ENCODE measurements around the gene ACTN1. TPM values are rescaled to one million over a fixed set of nuclear protein-coding genes. Genes with fewer than 3 reads are reported as not detected.

Gene ACTN1
- total RNA-seq, 4 donors from 2014 or later: 118 to 145 (median 131) TPM

- no peak overlapping the region for H3K4me3 ChIP-seq
- no peak overlapping the region for H3K27ac ChIP-seq
- intact Hi-C loops (cut with DNase I): loop anchor here (10.0 kb wide), 1 partner anchor 58 kb away; no protein-coding TSS in a partner anchor
- no peaks in the 10 kb centered on the region for H3K4me1 ChIP-seq
- no peaks in the 10 kb centered on the region for H3K9me3 ChIP-seq
- H3K27me3 ChIP-seq: no peaks in the 10 kb centered on the region
- H3K36me3 ChIP-seq: no peaks in the 10 kb centered on the region
- 22 to 34% methylated on average over 2 of the region's 2 CpGs for WGBS, 2 donors
- no peak for DNase-seq
- TF ChIP-seq CTCF (IDR thresholded peaks at IDR 0.05) (no peak), POLR2A (IDR thresholded peaks at IDR 0.05) (no peak)
Measured at GRCh38 chr14:68986926-68987652, 8.0 kb upstream of the ACTN1 start.

- WGBS, 2 donors: 67 to 68% methylated on average over 2 of the region's 2 CpGs
- intact Hi-C loops (cut with DNase I): loop anchor here (10.0 kb wide), 1 partner anchor 59 kb away; no protein-coding TSS in a partner anchor
- TF ChIP-seq POLR2A (IDR thresholded peaks at IDR 0.05) (no peak), CTCF (IDR thresholded peaks at IDR 0.05) (no peak)
- Histone ChIP-seq H3K36me3 (no peaks in the 10 kb centered on the region), H3K4me1 (peaks cover 0 to 5% (median 0%) of the 10 kb centered on the region in 3 donors), H3K27me3 (no peaks in the 10 kb centered on the region), H3K4me3 (no peak overlapping the region), H3K27ac (no peak overlapping the region), H3K9me3 (no peaks in the 10 kb centered on the region)
- no peak for DNase-seq
Measured at GRCh38 chr14:68986225-68986624, 7.1 kb upstream of the ACTN1 start.

GRCh38 chr14:68984686-68985085 is 5.6 kb upstream of the ACTN1 start:
- H3K4me3 ChIP-seq: no peak overlapping the region
- TF ChIP-seq CTCF (IDR thresholded peaks at IDR 0.05) (no peak), POLR2A (IDR thresholded peaks at IDR 0.05) (no peak)
- no peaks in the 10 kb centered on the region for H3K36me3 ChIP-seq
- H3K27ac ChIP-seq: no peak overlapping the region
- H3K4me1 ChIP-seq: peaks cover 0 to 17% (median 4%) of the 10 kb centered on the region in 3 donors
- H3K9me3 ChIP-seq: no peaks in the 10 kb centered on the region
- DNase-seq: no peak
- intact Hi-C loops (cut with DNase I): loop anchor here (10.0 kb wide), 1 partner anchor 60 kb away; no protein-coding TSS in a partner anchor
- 40 to 63% methylated on average over 1 of the region's 1 CpG for WGBS, 2 donors
- H3K27me3 ChIP-seq: no peaks in the 10 kb centered on the region

- Histone ChIP-seq H3K9me3 (no peaks in the 10 kb centered on the region), H3K27ac (peak overlapping the region in 1 of 4 donors; percentile 39), H3K36me3 (no peaks in the 10 kb centered on the region), H3K27me3 (no peaks in the 10 kb centered on the region), H3K4me3 (no peak overlapping the region), H3K4me1 (peaks cover 0 to 30% (median 4%) of the 10 kb centered on the region in 3 donors)
- DNase-seq: no peak
- intact Hi-C loops (cut with DNase I): loop anchor here (10.0 kb wide), 1 partner anchor 62 kb away; no protein-coding TSS in a partner anchor
- 91 to 94% methylated on average over 3 of the region's 3 CpGs for WGBS, 2 donors
- TF ChIP-seq POLR2A (IDR thresholded peaks at IDR 0.05) (no peak), CTCF (IDR thresholded peaks at IDR 0.05) (no peak)
Measured at GRCh38 chr14:68983191-68983590, 4.1 kb upstream of the ACTN1 start.

- H3K9me3 ChIP-seq: no peaks in the 10 kb centered on the region
- DNase-seq: no peak
- H3K4me3 ChIP-seq: no peak overlapping the region
- H3K27ac ChIP-seq: peak overlapping the region in 2 of 4 donors; percentile 23 to 39
- WGBS, 2 donors: 77 to 100% methylated on average over 2 of the region's 2 CpGs
- H3K4me1 ChIP-seq: peaks cover 0 to 36% (median 4%) of the 10 kb centered on the region in 3 donors
- TF ChIP-seq CTCF (IDR thresholded peaks at IDR 0.05) (no peak), POLR2A (IDR thresholded peaks at IDR 0.05) (no peak)
- no peaks in the 10 kb centered on the region for H3K27me3 ChIP-seq
- no peaks in the 10 kb centered on the region for H3K36me3 ChIP-seq
- intact Hi-C loops (cut with DNase I): loop anchor here (10.0 kb wide), 1 partner anchor 62 kb away; no protein-coding TSS in a partner anchor
Measured at GRCh38 chr14:68982581-68982980, 3.5 kb upstream of the ACTN1 start.

Measured in esophagus squamous epithelium (tissue), 5 donors.